Fibroblast of skin of scalp (primary cell): ENCODE measurements around the gene ATP8B2.
A peak's percentile ranks its signal among the peaks of the same experiment; 100 is the strongest.
"Not testable (repeated sequence)": the region's sequence is repeated elsewhere in the genome, so short reads cannot be mapped to it uniquely, and the experiment has no call there.

ENCODE experiments used
- DNase-seq: peaks from one replicate; pipeline ENCODE4 v3.0.0-alpha.2; 2013

ATP8B2 gene

GRCh38 chr1:154346276-154346917, 21.1 kb downstream of the ATP8B2 start:
- no peak for DNase-seq

- no peak for DNase-seq
Measured at GRCh38 chr1:154347961-154348360, 22.6 kb downstream of the ATP8B2 start.

- no peak for DNase-seq
Measured at GRCh38 chr1:154348429-154349076, 23.2 kb downstream of the ATP8B2 start.

- no peak for DNase-seq
Measured at GRCh38 chr1:154349121-154349520, 23.8 kb downstream of the ATP8B2 start.

GRCh38 chr1:154350383-154350782, 25.1 kb downstream of the ATP8B2 start:
- DNase-seq: no peak

GRCh38 chr1:154351363-154352068, 26.2 kb downstream of the ATP8B2 start:
- no peak for DNase-seq

- no peak for DNase-seq
Measured at GRCh38 chr1:154352245-154352580, 26.9 kb downstream of the ATP8B2 start.

GRCh38 chr1:154352581-154353459, 27.5 kb downstream of the ATP8B2 start:
- DNase-seq: peak; percentile 52

- peak; percentile 33 for DNase-seq
Measured at GRCh38 chr1:154353460-154353904, 28.2 kb downstream of the ATP8B2 start.

GRCh38 chr1:154353966-154354365, 28.6 kb downstream of the ATP8B2 start:
- no peak for DNase-seq

- DNase-seq: no peak
Measured at GRCh38 chr1:154358519-154358918, 33.2 kb downstream of the ATP8B2 start.

- no peak for DNase-seq
Measured at GRCh38 chr1:154360288-154360687, 35.0 kb downstream of the ATP8B2 start.

- DNase-seq: not testable (repeated sequence)
Measured at GRCh38 chr1:154360881-154361280, 35.6 kb downstream of the ATP8B2 start.

- DNase-seq: no peak
Measured at GRCh38 chr1:154361357-154361756, 36.0 kb downstream of the ATP8B2 start.

- no peak for DNase-seq
Measured at GRCh38 chr1:154371436-154371835, 46.1 kb downstream of the ATP8B2 start.

GRCh38 chr1:154373777-154374357, 48.5 kb downstream of the ATP8B2 start:
- DNase-seq: not testable (repeated sequence)

GRCh38 chr1:154379301-154379700, 54.0 kb downstream of the ATP8B2 start:
- DNase-seq: no peak

- DNase-seq: no peak
Measured at GRCh38 chr1:154384650-154385489, 59.5 kb downstream of the ATP8B2 start.

GRCh38 chr1:154386643-154387352, 61.5 kb downstream of the ATP8B2 start:
- DNase-seq: no peak

GRCh38 chr1:154391086-154391770, 65.9 kb downstream of the ATP8B2 start:
- DNase-seq: no peak
